Cardiac septum (tissue), 1 donor: ENCODE results near the gene IL1RAP. TPM values are rescaled to one million over a fixed set of nuclear protein-coding genes. Genes with fewer than 3 reads are reported as not detected.

Experiments
- DNase-seq: peaks from one replicate; pipeline ENCODE4 v3.0.0-alpha.2; 2020; ENCODE audit warnings: low spot score
- intact Hi-C: fragments of 100-400 bp; cut with DNase I; formaldehyde crosslinking; loops from one replicate; pipeline ENCODE4 v1.14.0; 2022
- total RNA-seq: library from RNA; stranded (reverse); fragmentation: NEBNext Ultra II Directional; extraction: Animal tissue kit (Norgen Biotek cat#: 25700); gene quantifications from one replicate; pipeline ENCODE4 v1.2.1, GENCODE V29; 2021
- donor health status: DM: no; HTN: no; CAD: no.

The IL1RAP gene
- total RNA-seq, 1 donor from 2014 or later: 20.4 TPM

DNA sequence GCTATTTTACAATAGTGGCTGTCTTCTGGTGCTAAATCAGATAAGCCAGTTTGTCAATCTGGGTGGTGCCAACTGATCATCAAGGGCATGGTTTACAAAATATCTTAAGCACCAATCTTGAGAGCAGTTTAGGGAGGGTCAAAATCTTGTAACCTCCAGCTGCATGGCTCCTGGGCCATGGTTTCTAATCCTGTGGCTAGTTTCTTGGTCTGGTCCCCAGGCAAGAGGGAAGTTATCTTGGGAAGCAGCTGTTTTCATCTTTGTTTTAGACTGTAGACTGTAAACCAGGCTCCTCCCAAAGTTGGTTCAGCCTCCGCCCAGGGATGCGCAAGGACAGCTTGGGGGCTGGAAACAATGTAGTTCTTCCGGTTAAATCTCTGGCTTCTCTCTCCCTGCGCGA is 166.8 kb downstream of the IL1RAP start:
- intact Hi-C loops: no loop called here
- no peak for DNase-seq

DNA sequence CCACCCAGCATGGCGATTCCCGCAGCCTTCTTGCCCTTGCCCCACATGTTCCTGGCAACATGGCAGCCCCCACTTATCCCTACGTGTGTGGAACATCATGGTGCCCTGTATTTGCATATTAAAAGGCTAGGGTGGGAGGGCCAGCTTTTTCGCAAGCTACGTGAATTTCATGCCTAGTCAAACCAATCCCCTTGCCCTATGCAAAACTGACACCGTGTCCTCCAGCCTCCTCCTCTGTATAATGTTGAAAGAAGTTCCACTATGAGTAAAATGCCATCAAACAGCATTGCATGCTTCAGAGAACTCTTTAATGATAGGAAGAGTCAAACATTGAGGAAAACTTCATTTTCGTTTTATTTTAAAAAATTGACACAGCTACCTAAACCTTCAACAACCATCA is 170.9 kb downstream of the IL1RAP start:
- intact Hi-C loops: no loop called here
- no peak for DNase-seq

GRCh38 chr3:190686011-190686410 is 172.1 kb downstream of the IL1RAP start:
- intact Hi-C loops: no loop called here
- no peak for DNase-seq

DNA sequence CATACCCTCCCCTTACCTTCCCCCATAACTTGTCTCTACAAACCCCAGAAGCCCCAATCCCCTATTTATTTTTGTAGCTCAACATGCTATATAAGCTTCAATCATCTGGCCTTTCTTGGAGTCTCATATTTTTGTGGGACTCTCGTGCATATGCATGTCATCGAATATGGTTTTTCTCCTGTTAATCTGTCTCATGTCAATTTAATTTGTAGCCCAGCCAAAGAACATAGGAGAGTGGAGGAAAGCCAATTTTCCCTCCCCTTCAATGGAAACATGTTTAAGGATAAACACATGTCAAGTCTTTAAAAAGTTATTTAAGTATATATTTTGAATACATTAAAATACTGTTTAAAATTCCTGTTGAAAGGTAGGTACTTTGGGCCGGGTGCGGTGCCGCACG is 176.4 kb downstream of the IL1RAP start:
- intact Hi-C loops: no loop called here
- DNase-seq: no peak

GRCh38 chr3:190692256-190692655 is 178.4 kb downstream of the IL1RAP start:
- no peak for DNase-seq
- intact Hi-C loops: no loop called here

DNA sequence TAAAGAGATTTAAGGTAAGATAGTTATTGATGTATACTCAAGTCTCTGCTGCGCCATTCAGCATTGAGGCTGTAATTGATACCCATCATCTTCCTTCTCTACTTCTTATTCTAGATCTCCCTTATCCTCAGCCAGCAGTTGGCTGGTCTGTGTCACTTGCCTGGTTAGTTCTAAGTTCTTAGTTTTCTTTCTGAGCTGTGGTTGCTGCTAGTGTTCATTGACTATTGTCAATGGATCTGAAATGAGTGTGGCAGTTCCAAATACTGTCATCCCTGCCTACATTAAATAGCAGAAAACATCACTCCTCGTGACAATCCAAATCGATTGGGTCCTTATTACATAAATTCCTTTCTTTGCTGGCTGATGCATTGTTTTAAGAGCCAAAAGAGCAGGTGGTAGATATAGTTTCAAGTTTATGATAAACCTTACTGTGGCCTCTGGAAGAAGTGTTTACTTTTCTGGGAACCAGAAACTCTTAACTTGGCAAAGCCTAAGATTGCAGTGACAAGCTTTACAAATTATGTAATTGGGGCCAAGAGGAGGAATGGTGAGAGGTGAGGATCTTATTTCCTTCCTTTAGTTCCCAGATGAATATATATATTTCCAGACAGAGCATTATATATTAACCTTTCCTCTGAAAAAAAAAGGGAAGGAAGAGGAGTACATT is 180.6 kb downstream of the IL1RAP start:
- DNase-seq: no peak
- intact Hi-C loops: no loop called here

DNA sequence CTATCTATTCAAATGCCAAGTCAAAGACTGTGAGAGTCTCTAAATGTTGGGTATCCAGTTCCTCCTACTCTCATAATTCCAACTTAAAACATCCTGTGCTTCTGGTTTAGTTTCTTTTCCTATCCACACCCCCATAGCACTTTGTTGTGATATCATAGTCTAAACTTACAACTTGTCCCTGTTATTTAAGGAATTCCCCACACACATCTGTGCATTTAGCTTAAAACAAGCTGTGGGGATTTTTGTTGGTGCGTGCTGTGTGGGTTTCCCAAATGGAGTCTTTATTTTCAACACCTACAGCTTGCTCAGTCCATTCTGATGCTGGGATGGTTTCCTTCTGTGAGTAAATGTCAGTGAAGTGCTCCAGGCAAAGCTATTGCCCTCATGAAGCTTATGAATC is 181.3 kb downstream of the IL1RAP start:
- no peak for DNase-seq
- intact Hi-C loops: no loop called here

DNA sequence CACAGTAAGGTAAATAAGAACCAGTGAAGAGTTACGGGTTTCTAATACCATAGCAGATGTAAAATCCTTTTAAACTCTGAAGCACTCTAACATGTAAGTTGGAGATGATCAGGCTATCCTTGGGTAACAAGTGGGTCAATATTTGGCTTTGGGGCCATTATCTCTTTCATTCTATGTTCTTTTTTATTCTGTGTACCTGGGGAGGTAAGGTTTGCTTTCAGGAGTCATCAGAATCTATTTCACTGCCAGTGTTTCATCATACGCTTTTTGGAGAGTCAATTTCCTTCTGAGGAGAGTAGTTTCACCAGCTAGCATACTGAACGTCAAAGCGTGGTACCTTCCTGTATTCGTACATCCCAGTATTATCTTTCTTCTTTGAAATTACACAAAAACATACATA is 182.1 kb downstream of the IL1RAP start:
- DNase-seq: no peak
- intact Hi-C loops: loop anchor here (2.0 kb wide), 1 partner anchor 181 kb away; the partner anchor contains the start of gene IL1RAP

GRCh38 chr3:190696777-190697501 is 183.1 kb downstream of the IL1RAP start:
- no peak for DNase-seq
- intact Hi-C loops: loop anchor here (2.0 kb wide), 1 partner anchor 182 kb away; the partner anchor contains the start of gene IL1RAP

DNA sequence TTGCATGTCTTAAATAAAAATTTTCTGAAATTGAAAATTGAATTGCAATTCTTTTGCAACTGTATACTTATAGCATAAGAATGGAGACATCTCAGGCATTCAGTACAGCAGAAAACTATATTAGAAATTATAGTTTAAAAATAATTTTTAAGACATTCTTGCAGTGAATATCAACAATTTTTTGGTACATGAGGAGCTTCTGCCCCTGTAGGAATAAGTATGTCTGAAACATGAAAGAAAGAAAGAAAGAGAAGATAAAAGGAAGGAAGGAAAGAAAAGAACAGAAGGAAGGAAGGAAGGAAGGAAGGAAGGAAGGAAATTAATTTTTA is 183.6 kb downstream of the IL1RAP start:
- intact Hi-C loops: loop anchor here (2.0 kb wide), 1 partner anchor 183 kb away; the partner anchor contains the start of gene IL1RAP
- no peak for DNase-seq

DNA sequence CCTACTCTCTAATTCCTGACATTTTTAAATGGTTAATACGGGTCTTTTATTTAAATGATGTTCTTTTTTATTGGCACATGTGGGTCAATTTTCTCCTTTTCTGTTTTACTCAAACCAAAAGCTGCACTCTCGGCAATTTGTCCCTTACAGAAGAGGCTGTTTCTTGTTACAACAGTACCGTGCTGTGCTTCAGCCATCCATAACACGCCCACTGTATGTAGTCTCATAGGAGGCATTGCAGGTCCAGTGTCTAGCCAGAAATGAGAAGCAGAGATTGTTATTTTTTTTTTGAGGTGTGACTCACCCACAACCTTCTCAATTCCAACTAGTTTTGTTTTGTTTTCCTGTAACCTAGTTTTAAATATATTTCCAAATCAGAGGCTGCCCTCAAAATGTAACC is 184.0 kb downstream of the IL1RAP start:
- no peak for DNase-seq
- intact Hi-C loops: loop anchor here (2.0 kb wide), 1 partner anchor 183 kb away; the partner anchor contains the start of gene IL1RAP

GRCh38 chr3:190699776-190700175 is 185.9 kb downstream of the IL1RAP start:
- intact Hi-C loops: loop anchor here (5.0 kb wide), 1 partner anchor 353 kb away; no protein-coding TSS in a partner anchor
- no peak for DNase-seq

- no peak for DNase-seq
- intact Hi-C loops: loop anchor here (5.0 kb wide), 1 partner anchor 351 kb away; no protein-coding TSS in a partner anchor
These were observed 187.2 kb downstream of the IL1RAP start for GRCh38 chr3:190701096-190701532.

GRCh38 chr3:190706582-190706981 is 192.7 kb downstream of the IL1RAP start:
- DNase-seq: no peak
- intact Hi-C loops: no loop called here

Other genes with a start within 250 kb of the IL1RAP start
- 0.57 TPM for gene CLDN1, start 191.6 kb upstream of the IL1RAP start, total RNA-seq
- gene CLDN16, start 125.9 kb upstream of the IL1RAP start, total RNA-seq: not detected
- not detected for gene TMEM207, start 64.2 kb upstream of the IL1RAP start, total RNA-seq